Nephron (organoid): ENCODE data around the gene LGALS14.

ENCODE experiments used
- H3K27ac Mint-ChIP-seq, 3 experiments: 2 replicates each; pipeline ENCODE4 v1.8.0; 2020; ENCODE audit warnings: mixed read lengths in 3 of 3, mild to moderate bottlenecking in 2 of 3, moderate library complexity in 1 of 3
- H3K27me3 Mint-ChIP-seq: 2 replicates; pipeline ENCODE4 v1.8.0; 2021; ENCODE audit warnings: low read depth, mild to moderate bottlenecking, moderate library complexity, mixed read lengths
- H3K36me3 Mint-ChIP-seq: 2 replicates; pipeline ENCODE4 v1.8.0; 2020; ENCODE audit warnings: low read depth, mixed read lengths
- H3K4me1 Mint-ChIP-seq: 2 replicates; pipeline ENCODE4 v1.8.0; 2020; ENCODE audit warnings: mixed read lengths
- H3K4me3 Mint-ChIP-seq, 3 experiments: 2 replicates each; pipeline ENCODE4 v1.8.0; 2020; ENCODE audit warnings: mild to moderate bottlenecking in 3 of 3, mixed read lengths in 3 of 3, moderate library complexity in 2 of 3
- H3K9me3 Mint-ChIP-seq: 2 replicates; pipeline ENCODE4 v1.8.0; 2020; ENCODE audit warnings: mixed read lengths
- CTCF ChIP-seq, 3 experiments: fragments of 200-600 bp; sonication (generic); IDR thresholded peaks; one replicate each; pipeline ENCODE4 v1.5.0; 2021; ENCODE audit warnings: antibody characterized with exemption in 3 of 3; ENCODE audit not compliant: unreplicated experiment in 3 of 3

The LGALS14 gene

GRCh38 chr19:39692166-39692565 is 12.1 kb upstream of the LGALS14 start:
- H3K27ac Mint-ChIP-seq = no peak overlapping the region
- H3K4me1 Mint-ChIP-seq = no peaks in the 10 kb centered on the region
- no peak for TF ChIP-seq CTCF (IDR thresholded peaks at IDR 0.05; ENCODE audit: unreplicated experiment in 3 of 3)
- H3K36me3 Mint-ChIP-seq = no peaks in the 10 kb centered on the region
- H3K27me3 Mint-ChIP-seq = peaks cover 22% of the 10 kb centered on the region
- no peak overlapping the region for H3K4me3 Mint-ChIP-seq
- no peaks in the 10 kb centered on the region for H3K9me3 Mint-ChIP-seq

- no peak overlapping the region for H3K27ac Mint-ChIP-seq
- H3K9me3 Mint-ChIP-seq = no peaks in the 10 kb centered on the region
- no peak for TF ChIP-seq CTCF (IDR thresholded peaks at IDR 0.05; ENCODE audit: unreplicated experiment in 3 of 3)
- peaks cover 22% of the 10 kb centered on the region for H3K27me3 Mint-ChIP-seq
- no peaks in the 10 kb centered on the region for H3K4me1 Mint-ChIP-seq
- H3K4me3 Mint-ChIP-seq = no peak overlapping the region
- no peaks in the 10 kb centered on the region for H3K36me3 Mint-ChIP-seq
Measured at GRCh38 chr19:39692822-39693221, 11.5 kb upstream of the LGALS14 start.

DNA sequence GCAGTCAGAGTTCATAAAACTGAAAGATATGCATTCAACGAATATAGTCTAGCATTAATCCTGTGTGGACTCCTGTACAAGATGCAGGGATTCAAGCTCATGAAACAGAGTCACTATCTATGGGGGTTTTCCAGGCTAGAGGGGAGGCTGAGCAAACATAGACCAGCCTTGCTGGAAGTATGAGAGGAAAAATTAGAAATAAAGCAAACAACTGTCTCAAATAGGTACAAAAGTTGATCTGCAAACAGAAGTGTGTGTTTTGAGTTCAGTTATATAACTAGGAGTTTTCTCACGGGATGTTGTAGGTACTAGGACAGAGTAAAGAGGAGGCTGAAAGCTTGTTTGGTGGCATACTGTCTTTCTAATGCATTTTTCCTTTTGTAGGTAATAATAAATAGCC is 8.5 kb upstream of the LGALS14 start:
- H3K4me1 Mint-ChIP-seq = no peaks in the 10 kb centered on the region
- peaks cover 22% of the 10 kb centered on the region for H3K27me3 Mint-ChIP-seq
- no peak overlapping the region for H3K27ac Mint-ChIP-seq
- no peak for TF ChIP-seq CTCF (IDR thresholded peaks at IDR 0.05; ENCODE audit: unreplicated experiment in 3 of 3)
- H3K9me3 Mint-ChIP-seq = no peaks in the 10 kb centered on the region
- no peak overlapping the region for H3K4me3 Mint-ChIP-seq
- H3K36me3 Mint-ChIP-seq = no peaks in the 10 kb centered on the region

GRCh38 chr19:39696387-39696786 is 7.9 kb upstream of the LGALS14 start:
- Mint-ChIP-seq H3K27ac (no peak overlapping the region), H3K27me3 (peaks cover 22% of the 10 kb centered on the region), H3K36me3 (no peaks in the 10 kb centered on the region), H3K4me1 (no peaks in the 10 kb centered on the region), H3K4me3 (no peak overlapping the region), H3K9me3 (no peaks in the 10 kb centered on the region)
- no peak for TF ChIP-seq CTCF (IDR thresholded peaks at IDR 0.05; ENCODE audit: unreplicated experiment in 3 of 3)

GRCh38 chr19:39698535-39698934 is 5.7 kb upstream of the LGALS14 start:
- TF ChIP-seq CTCF (IDR thresholded peaks at IDR 0.05; ENCODE audit: unreplicated experiment in 3 of 3) = no peak
- H3K36me3 Mint-ChIP-seq = no peaks in the 10 kb centered on the region

GRCh38 chr19:39701291-39701690 is 3.0 kb upstream of the LGALS14 start:
- no peaks in the 10 kb centered on the region for H3K9me3 Mint-ChIP-seq
- H3K27me3 Mint-ChIP-seq = peaks cover 5% of the 10 kb centered on the region
- no peak overlapping the region for H3K27ac Mint-ChIP-seq
- no peak for TF ChIP-seq CTCF (IDR thresholded peaks at IDR 0.05; ENCODE audit: unreplicated experiment in 3 of 3)
- H3K4me3 Mint-ChIP-seq = no peak overlapping the region
- H3K4me1 Mint-ChIP-seq = no peaks in the 10 kb centered on the region
- H3K36me3 Mint-ChIP-seq = no peaks in the 10 kb centered on the region

More at GRCh38 chr19:39698535-39698934, 5.7 kb upstream of the LGALS14 start:
- no peaks in the 10 kb centered on the region for H3K4me1 Mint-ChIP-seq
- no peaks in the 10 kb centered on the region for H3K9me3 Mint-ChIP-seq
- H3K27ac Mint-ChIP-seq = no peak overlapping the region
- peaks cover 17% of the 10 kb centered on the region for H3K27me3 Mint-ChIP-seq
- no peak overlapping the region for H3K4me3 Mint-ChIP-seq
